IPS DF 6.9 (cell line): ENCODE data around the gene PARPBP.
"Not testable (repeated sequence)": the region's sequence is repeated elsewhere in the genome, so short reads cannot be mapped to it uniquely, and the experiment has no call there.

Experiments used
- DNase-seq: peaks from one replicate; pipeline ENCODE4 v3.0.0-alpha.2; 2013; ENCODE audit warnings: low read depth, low spot score
- H3K27ac ChIP-seq: one replicate; pipeline ENCODE4 v1.5.1; 2013; ENCODE audit warnings: low read length, control low read depth
- H3K27me3 ChIP-seq: 2 replicates; pipeline ENCODE4 v1.6.1; 2013; ENCODE audit warnings: mild to moderate bottlenecking, low read length; ENCODE audit not compliant: control insufficient read depth, insufficient read depth
- H3K36me3 ChIP-seq: 2 replicates; pipeline ENCODE4 v1.6.1; 2013; ENCODE audit warnings: low read length; ENCODE audit not compliant: control insufficient read depth, insufficient read depth
- H3K4me1 ChIP-seq: 2 replicates; pipeline ENCODE4 v1.6.1; 2013; ENCODE audit warnings: low read length; ENCODE audit not compliant: control insufficient read depth, insufficient read depth
- H3K4me3 ChIP-seq: 2 replicates; pipeline ENCODE4 v1.5.1; 2013; ENCODE audit warnings: mild to moderate bottlenecking, low read length
- H3K9me3 ChIP-seq: 2 replicates; pipeline ENCODE4 v1.6.1; 2013; ENCODE audit warnings: low read length, inconsistent platforms; ENCODE audit not compliant: control insufficient read depth, insufficient read depth
- WGBS: extraction: QIAGEN DNeasy Blood & Tissue Kit; methylation state at CpG from one replicate; pipeline ENCODE4 v1.1.7; 2013; ENCODE audit warnings: mixed read lengths, missing lambda C conversion rate; ENCODE audit not compliant: insufficient read length, insufficient coverage; 5-methylcytosine and 5-hydroxymethylcytosine counted together

The PARPBP gene

DNA sequence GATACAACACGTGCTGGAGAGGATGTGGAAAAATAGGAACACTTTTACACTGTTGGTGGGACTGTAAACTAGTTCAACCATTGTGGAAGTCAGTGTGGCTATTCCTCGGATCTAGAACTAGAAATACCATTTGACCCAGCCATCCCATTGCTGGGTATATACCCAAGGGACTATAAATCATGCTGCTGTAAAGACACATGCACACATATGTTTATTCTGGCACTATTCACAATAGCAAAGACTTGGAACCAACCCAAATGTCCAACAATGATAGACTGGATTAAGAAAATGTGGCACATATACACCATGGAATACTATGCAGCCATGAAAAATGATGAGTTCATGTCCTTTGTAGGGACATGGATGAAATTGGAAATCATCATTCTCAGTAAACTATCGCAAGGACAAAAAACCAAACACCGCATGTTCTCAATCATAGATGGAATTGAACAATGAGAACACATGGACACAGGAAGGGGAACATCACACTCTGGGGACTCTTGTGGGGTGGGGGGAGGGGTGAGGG, 27.1 kb downstream of the PARPBP start:
- H3K9me3 ChIP-seq, H3K4me1 ChIP-seq, H3K4me3 ChIP-seq, H3K27ac ChIP-seq, H3K36me3 ChIP-seq, H3K27me3 ChIP-seq, DNase-seq: not testable (repeated sequence)
- WGBS, result no CpG with 5 or more reads among the region's 4 CpGs

DNA sequence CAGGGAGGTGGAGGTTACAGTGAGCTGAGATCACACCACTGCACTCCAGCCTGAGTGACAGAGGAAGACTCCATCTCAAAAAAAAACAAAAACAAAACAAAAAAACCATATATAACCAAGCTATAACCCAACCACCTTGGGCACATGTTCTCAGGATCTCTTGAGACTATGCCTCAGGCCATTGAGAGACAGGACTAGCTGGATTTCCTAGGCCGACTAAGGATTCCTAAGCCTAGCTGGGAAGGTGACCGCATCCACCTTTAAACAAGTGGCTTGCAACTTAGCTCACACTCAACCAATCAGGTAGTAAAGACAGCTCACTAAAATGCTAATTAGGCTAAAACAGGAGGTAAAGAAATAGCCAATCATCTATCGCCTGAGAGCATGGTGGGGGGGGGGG, 35.2 kb downstream of the PARPBP start:
- WGBS, result no CpG with 5 or more reads among the region's 3 CpGs
- not testable (repeated sequence) for H3K36me3 ChIP-seq, H3K27me3 ChIP-seq

GRCh38 chr12:102163383-102163782, 43.4 kb downstream of the PARPBP start:
- WGBS, result no CpG with 5 or more reads among the region's 1 CpG
- no peaks in the 10 kb centered on the region for H3K27me3 ChIP-seq
- H3K36me3 ChIP-seq, result no peaks in the 10 kb centered on the region
- H3K4me3 ChIP-seq, result no peak overlapping the region
- no peak overlapping the region for H3K27ac ChIP-seq
- DNase-seq, result no peak
- H3K9me3 ChIP-seq, result no peaks in the 10 kb centered on the region
- H3K4me1 ChIP-seq, result no peaks in the 10 kb centered on the region

More for the DNA sequence above, 35.2 kb downstream of the PARPBP start:
- not testable (repeated sequence) for H3K4me1 ChIP-seq, H3K4me3 ChIP-seq, H3K9me3 ChIP-seq, H3K27ac ChIP-seq, DNase-seq

DNA sequence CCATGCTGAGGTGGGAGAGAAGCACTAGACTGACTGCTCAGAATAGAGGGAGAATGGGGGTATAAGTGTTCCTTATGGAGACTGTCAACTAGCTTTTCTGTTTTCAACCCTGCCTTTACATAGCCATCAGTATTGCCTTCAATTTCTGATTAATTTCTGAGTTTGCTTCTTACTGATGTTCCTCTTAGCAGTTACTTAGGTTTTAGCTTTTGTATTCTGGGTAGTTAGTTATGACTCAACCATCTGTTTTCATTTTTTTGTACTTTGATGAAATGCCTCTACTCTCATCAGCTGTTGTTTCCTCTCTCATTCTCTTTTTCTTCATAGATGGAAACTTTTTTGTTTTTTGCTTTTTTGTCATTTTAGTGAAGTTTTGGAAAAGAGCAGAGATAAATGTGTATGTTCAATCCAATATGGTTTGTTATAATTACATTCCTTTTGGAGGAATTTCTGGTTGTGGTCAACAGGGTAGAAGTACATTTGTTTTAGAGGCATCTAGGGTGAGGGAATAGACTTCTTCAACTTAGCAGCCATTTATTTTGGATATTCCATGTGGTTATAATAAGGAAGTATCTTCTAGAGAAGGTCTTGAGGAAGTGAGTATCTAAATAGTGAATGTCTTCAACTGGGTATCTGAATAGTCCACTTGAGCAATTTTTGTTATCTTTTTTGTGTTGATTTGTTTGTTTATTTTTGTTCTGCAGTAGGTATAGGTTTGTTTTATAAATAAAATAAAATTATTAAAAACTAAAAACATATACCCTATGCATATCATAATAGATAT, 48.0 kb downstream of the PARPBP start:
- no peaks in the 10 kb centered on the region; the same call in 1 of the 2 replicates for H3K36me3 ChIP-seq
- H3K4me3 ChIP-seq, result no peak overlapping the region
- no peaks in the 10 kb centered on the region for H3K4me1 ChIP-seq
- no peaks in the 10 kb centered on the region for H3K27me3 ChIP-seq
- no peaks in the 10 kb centered on the region for H3K9me3 ChIP-seq
- DNase-seq, result no peak
- H3K27ac ChIP-seq, result no peak overlapping the region

DNA sequence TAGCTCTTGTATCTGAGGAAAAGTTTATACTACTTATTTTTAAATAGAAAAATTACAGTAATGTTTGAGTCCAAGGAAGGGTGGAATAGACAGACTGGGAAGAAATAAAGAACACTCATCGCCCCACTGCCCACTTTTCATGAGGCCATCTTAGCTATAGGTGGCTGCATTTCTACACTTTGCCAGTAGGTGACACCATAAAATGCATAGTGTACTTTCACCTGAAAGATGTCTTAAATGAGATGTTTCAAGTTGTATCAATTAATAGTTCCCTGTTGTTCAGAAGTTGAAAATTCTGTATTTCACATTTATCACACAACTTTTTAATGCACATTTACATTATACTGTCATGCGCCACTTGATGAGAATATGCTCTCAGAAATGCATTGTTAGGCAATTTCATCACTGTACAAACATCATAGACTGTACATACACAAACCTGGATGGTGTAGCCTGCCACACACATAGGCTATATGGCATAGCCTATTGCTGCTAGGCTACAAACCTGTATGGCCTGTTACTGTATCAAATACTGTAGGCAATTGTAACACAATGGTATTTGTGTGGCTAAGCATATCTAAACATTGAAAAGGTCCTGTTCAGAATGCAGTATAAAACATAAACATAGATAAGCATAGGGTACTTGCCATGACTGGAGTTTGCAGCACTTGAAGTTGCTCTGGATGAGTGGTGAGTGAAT, 50.1 kb downstream of the PARPBP start:
- no peak for DNase-seq
- Histone ChIP-seq H3K4me3 (no peak overlapping the region), H3K4me1 (no peaks in the 10 kb centered on the region), H3K9me3 (no peaks in the 10 kb centered on the region), H3K27me3 (no peaks in the 10 kb centered on the region), H3K27ac (no peak overlapping the region), H3K36me3 (no peaks in the 10 kb centered on the region; the same call in 1 of the 2 replicates)
- no CpG with 5 or more reads among the region's 2 CpGs for WGBS

GRCh38 chr12:102171951-102172350, 52.0 kb downstream of the PARPBP start:
- no peak for DNase-seq
- Histone ChIP-seq H3K4me3 (no peak overlapping the region), H3K36me3 (no peaks in the 10 kb centered on the region; the same call in 1 of the 2 replicates), H3K27ac (no peak overlapping the region), H3K4me1 (no peaks in the 10 kb centered on the region), H3K9me3 (no peaks in the 10 kb centered on the region), H3K27me3 (no peaks in the 10 kb centered on the region)

DNA sequence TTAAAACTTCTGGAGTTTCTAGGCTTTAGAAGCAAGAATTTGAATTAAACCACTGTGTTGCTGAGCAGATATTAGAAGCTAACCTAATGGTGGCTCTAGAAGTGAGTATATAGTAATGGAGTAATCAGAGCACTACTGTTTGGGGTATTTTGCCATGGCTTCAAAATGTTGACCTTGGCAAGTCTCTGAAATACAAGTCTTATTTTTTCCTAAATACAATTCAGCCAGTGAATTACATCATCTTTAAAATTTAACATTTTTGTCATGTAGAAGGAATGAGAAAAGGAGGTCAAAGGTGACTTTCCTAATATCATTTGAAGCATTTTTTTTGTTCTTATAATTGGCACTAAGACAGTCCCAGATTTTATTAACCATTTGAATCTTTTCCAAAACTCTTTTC, 52.5 kb downstream of the PARPBP start:
- Histone ChIP-seq H3K9me3 (no peaks in the 10 kb centered on the region), H3K4me3 (no peak overlapping the region), H3K4me1 (no peaks in the 10 kb centered on the region), H3K27ac (no peak overlapping the region), H3K27me3 (no peaks in the 10 kb centered on the region), H3K36me3 (no peaks in the 10 kb centered on the region; the same call in 1 of the 2 replicates)
- no peak for DNase-seq

DNA sequence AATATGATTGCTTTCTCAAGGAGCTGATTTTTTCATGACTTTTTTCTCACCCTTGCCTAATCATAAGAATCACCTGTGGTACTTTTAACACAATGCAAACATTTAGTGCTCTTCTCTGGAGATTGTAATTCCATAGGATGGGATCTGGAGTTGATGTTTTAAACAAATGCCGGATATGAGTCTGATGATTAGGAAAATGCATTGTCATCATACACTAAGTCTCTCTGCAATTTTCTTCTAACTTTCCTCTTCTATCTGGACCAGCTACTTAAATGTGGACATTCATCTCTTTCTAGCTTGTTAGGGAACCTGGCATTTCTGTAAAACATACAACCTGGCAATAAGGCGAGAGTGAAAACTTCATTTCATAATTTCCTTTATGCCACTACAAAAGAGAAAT, 54.1 kb downstream of the PARPBP start:
- no CpG with 5 or more reads among the region's 2 CpGs for WGBS
- no peak for DNase-seq
- Histone ChIP-seq H3K27ac (no peak overlapping the region), H3K36me3 (no peaks in the 10 kb centered on the region; the same call in 1 of the 2 replicates), H3K27me3 (no peaks in the 10 kb centered on the region), H3K4me1 (no peaks in the 10 kb centered on the region), H3K9me3 (no peaks in the 10 kb centered on the region), H3K4me3 (no peak overlapping the region)

DNA sequence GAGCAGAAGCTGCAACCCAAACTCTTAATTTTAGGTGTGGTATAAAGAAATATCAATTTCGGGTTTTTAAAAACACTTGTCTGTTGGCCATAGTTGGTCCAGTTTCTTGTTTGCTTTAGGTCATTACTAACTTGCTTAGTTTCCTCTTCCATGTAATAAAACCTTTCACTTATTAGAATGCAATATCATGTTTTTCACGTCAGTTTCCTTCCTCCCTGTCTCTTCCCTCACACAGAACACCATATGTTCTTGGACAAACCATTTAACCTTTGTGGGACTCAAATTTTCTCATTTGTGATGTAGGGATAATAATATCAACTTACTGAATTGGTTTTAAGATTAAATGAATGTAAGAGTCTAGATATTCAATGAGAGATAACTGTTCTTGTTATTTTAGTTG, 54.8 kb downstream of the PARPBP start:
- H3K27ac ChIP-seq, result no peak overlapping the region

GRCh38 chr12:102182635-102183034, 62.7 kb downstream of the PARPBP start:
- Histone ChIP-seq H3K4me1 (no peaks in the 10 kb centered on the region), H3K4me3 (no peak overlapping the region), H3K36me3 (no peaks in the 10 kb centered on the region), H3K27ac (no peak overlapping the region), H3K9me3 (no peaks in the 10 kb centered on the region), H3K27me3 (no peaks in the 10 kb centered on the region)
- no peak for DNase-seq
- no CpG with 5 or more reads among the region's 2 CpGs for WGBS

More for the DNA sequence above, 54.8 kb downstream of the PARPBP start:
- Histone ChIP-seq H3K4me1 (no peaks in the 10 kb centered on the region), H3K27me3 (no peaks in the 10 kb centered on the region), H3K9me3 (no peaks in the 10 kb centered on the region), H3K36me3 (no peaks in the 10 kb centered on the region; the same call in 1 of the 2 replicates), H3K4me3 (no peak overlapping the region)
- no CpG with 5 or more reads among the region's 2 CpGs for WGBS
- DNase-seq, result no peak
